ENCODE measurements around the gene HES3.

The HES3 gene

GRCh38 chr1:6246497-6247467 is 2.8 kb downstream of the HES3 start:
- DNase-seq, result peak; percentile 82

GRCh38 chr1:6247651-6248050 is 3.7 kb downstream of the HES3 start:
- no peak for DNase-seq

- no peak for DNase-seq
Measured at GRCh38 chr1:6248161-6248776, 4.3 kb downstream of the HES3 start.

- no peak for DNase-seq
Measured at GRCh38 chr1:6248932-6249738, 5.2 kb downstream of the HES3 start.

- DNase-seq, result no peak
Measured at GRCh38 chr1:6249739-6250689, 6.0 kb downstream of the HES3 start.

GRCh38 chr1:6251233-6251632 is 7.3 kb downstream of the HES3 start:
- DNase-seq, result no peak

GRCh38 chr1:6251681-6252373 is 7.8 kb downstream of the HES3 start:
- DNase-seq, result no peak

GRCh38 chr1:6252374-6252710 is 8.4 kb downstream of the HES3 start:
- DNase-seq, result no peak

- no peak for DNase-seq
Measured at GRCh38 chr1:6253380-6253779, 9.4 kb downstream of the HES3 start.

GRCh38 chr1:6254691-6255090 is 10.7 kb downstream of the HES3 start:
- no peak for DNase-seq

GRCh38 chr1:6256645-6257044 is 12.7 kb downstream of the HES3 start:
- DNase-seq, result no peak

GRCh38 chr1:6257541-6258069 is 13.6 kb downstream of the HES3 start:
- no peak for DNase-seq

- DNase-seq, result no peak
Measured at GRCh38 chr1:6258675-6259074, 14.7 kb downstream of the HES3 start.

GRCh38 chr1:6259491-6260362 is 15.7 kb downstream of the HES3 start:
- peak; percentile 74 for DNase-seq

GRCh38 chr1:6260433-6260934 is 16.5 kb downstream of the HES3 start:
- no peak for DNase-seq

GRCh38 chr1:6260961-6261614 is 17.1 kb downstream of the HES3 start, which contains the start of gene GPR153:
Gene GPR153 (minus strand): TSS chr1:6261098. CDS start chr1:6254905, 6,193 bp downstream.
- peak; percentile 51 for DNase-seq

- no peak for DNase-seq
Measured at GRCh38 chr1:6261615-6261995, 17.6 kb downstream of the HES3 start.

GRCh38 chr1:6262555-6263420 is 18.8 kb downstream of the HES3 start:
- DNase-seq, result no peak

GRCh38 chr1:6263716-6264115 is 19.7 kb downstream of the HES3 start:
- no peak for DNase-seq
